HFF-Myc (cell line): Measurements from ENCODE around the gene SLC35F6.
A peak's percentile ranks its signal among the peaks of the same experiment; 100 is the strongest.

Experiments used
- DNase-seq: peaks from one replicate; pipeline ENCODE4 v3.0.0-alpha.2; 2011; ENCODE audit warnings: low read depth; ENCODE audit errors: extremely low read depth
- H3K4me3 ChIP-seq: replicated peaks from 2 replicates; pipeline ENCODE4 v1.5.1; 2011; ENCODE audit warnings: low read depth, mild to moderate bottlenecking, control low read depth, low read length
- CTCF ChIP-seq: IDR thresholded peaks from 2 replicates; pipeline ENCODE4 v1.5.1; 2012; ENCODE audit warnings: mild to moderate bottlenecking, low read depth, low read length, control low read depth; ENCODE audit errors: missing control alignments

Gene SLC35F6

GRCh38 chr2:26731714-26732113 is 32.4 kb upstream of the SLC35F6 start:
- no peak for DNase-seq
- no peak overlapping the region for H3K4me3 ChIP-seq
- no peak for TF ChIP-seq CTCF

DNA sequence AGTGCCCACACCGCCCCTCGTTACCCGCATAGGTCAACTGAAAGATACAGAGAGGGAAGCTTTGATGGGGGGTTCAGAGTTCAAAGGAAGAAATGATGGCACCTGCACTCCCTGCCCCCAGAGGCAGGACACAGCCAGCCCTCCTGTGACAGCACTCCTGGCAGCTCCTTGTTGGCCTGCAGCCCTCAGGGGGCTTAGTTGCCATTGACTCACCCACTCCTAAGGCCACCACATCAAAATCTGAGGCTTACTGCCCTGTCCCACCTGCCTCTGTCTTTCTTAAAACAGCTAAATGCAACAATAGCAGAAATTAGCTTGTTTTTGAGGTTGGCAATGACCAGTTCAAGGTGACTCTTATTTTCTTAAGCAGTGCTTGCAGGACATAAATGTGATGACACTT is 31.6 kb upstream of the SLC35F6 start:
- TF ChIP-seq CTCF, result no peak
- H3K4me3 ChIP-seq, result no peak overlapping the region
- no peak for DNase-seq

GRCh38 chr2:26733413-26733812 is 30.7 kb upstream of the SLC35F6 start:
- no peak for TF ChIP-seq CTCF
- no peak overlapping the region for H3K4me3 ChIP-seq
- DNase-seq, result no peak

- peak; percentile 81 for DNase-seq
Observed at GRCh38 chr2:26735097-26735496, 29.0 kb upstream of the SLC35F6 start.

GRCh38 chr2:26735883-26736588 is 28.0 kb upstream of the SLC35F6 start:
- DNase-seq, result no peak
- TF ChIP-seq CTCF, result no peak
- no peak overlapping the region for H3K4me3 ChIP-seq

More at GRCh38 chr2:26735097-26735496, 29.0 kb upstream of the SLC35F6 start:
- H3K4me3 ChIP-seq, result no peak overlapping the region
- no peak for TF ChIP-seq CTCF

- no peak overlapping the region for H3K4me3 ChIP-seq
- DNase-seq, result no peak
- no peak for TF ChIP-seq CTCF
Observed at GRCh38 chr2:26737221-26737620, 26.9 kb upstream of the SLC35F6 start.

GRCh38 chr2:26738481-26738880 is 25.6 kb upstream of the SLC35F6 start:
- no peak for DNase-seq
- no peak for TF ChIP-seq CTCF
- no peak overlapping the region for H3K4me3 ChIP-seq
